HL-60 (cell line): ENCODE data around the gene KRT74.

Experiments
- DNase-seq, 2 experiments: peaks; one replicate each; pipeline ENCODE4 v3.0.0-alpha.2; 2010 to 2020; ENCODE audit warnings: low read depth in 1 of 2, low spot score in 1 of 2
- H3K27ac ChIP-seq: fragments of 250-450 bp; sonication (Bioruptor Pico); replicated peaks from 2 replicates; pipeline ENCODE4 v1.5.1; 2020; ENCODE audit warnings: mild to moderate bottlenecking, moderate library complexity
- H3K27me3 ChIP-seq: fragments of 250-450 bp; sonication (Bioruptor Pico); 2 replicates; pipeline ENCODE4 v1.5.1; 2021; ENCODE audit warnings: mild to moderate bottlenecking, moderate library complexity; ENCODE audit not compliant: insufficient read depth, poor library complexity, severe bottlenecking
- H3K4me3 ChIP-seq: replicated peaks from 2 replicates; pipeline ENCODE4 v1.5.1; 2011; ENCODE audit warnings: mild to moderate bottlenecking, control low read depth, low read length; ENCODE audit not compliant: insufficient read depth
- CTCF ChIP-seq: IDR thresholded peaks from one replicate; pipeline ENCODE4 v1.5.1; 2011; ENCODE audit warnings: low read length, control low read depth, inconsistent platforms; ENCODE audit not compliant: insufficient read depth
- GABPA ChIP-seq: IDR thresholded peaks from 2 replicates; pipeline ENCODE4 v1.6.1; 2012; ENCODE audit warnings: low read depth
- POLR2AphosphoS5 ChIP-seq: IDR thresholded peaks from 2 replicates; pipeline ENCODE4 v1.6.1; 2012; ENCODE audit warnings: low read depth
- REST ChIP-seq: IDR thresholded peaks from 2 replicates; pipeline ENCODE4 v1.6.1; 2012; ENCODE audit warnings: low read depth; ENCODE audit not compliant: insufficient replicate concordance
- SPI1 ChIP-seq: IDR thresholded peaks from 2 replicates; pipeline ENCODE4 v1.6.1; 2012; ENCODE audit warnings: low read depth, mild to moderate bottlenecking, borderline replicate concordance

Gene KRT74

GRCh38 chr12:52552055-52552454 is 21.6 kb downstream of the KRT74 start:
- H3K4me3 ChIP-seq, result no peak overlapping the region
- H3K27ac ChIP-seq, result no peak overlapping the region
- no peak for DNase-seq
- no peaks in the 10 kb centered on the region for H3K27me3 ChIP-seq
- TF ChIP-seq CTCF, result no peak
- no peak for TF ChIP-seq GABPA
- TF ChIP-seq SPI1, result no peak
- no peak for TF ChIP-seq REST
- TF ChIP-seq POLR2AphosphoS5, result no peak

- Histone ChIP-seq H3K27ac (no peak overlapping the region), H3K27me3 (no peaks in the 10 kb centered on the region), H3K4me3 (no peak overlapping the region)
- DNase-seq, result no peak
- TF ChIP-seq REST, result no peak
- TF ChIP-seq SPI1, result no peak
- no peak for TF ChIP-seq GABPA
These were observed 22.3 kb downstream of the KRT74 start for GRCh38 chr12:52551216-52551865.

GRCh38 chr12:52546126-52546525 is 27.5 kb downstream of the KRT74 start:
- no peak for DNase-seq
- Histone ChIP-seq H3K27me3 (no peaks in the 10 kb centered on the region), H3K27ac (no peak overlapping the region), H3K4me3 (no peak overlapping the region)
- no peak for TF ChIP-seq CTCF
- no peak for TF ChIP-seq REST
- no peak for TF ChIP-seq POLR2AphosphoS5
- TF ChIP-seq SPI1, result no peak
- no peak for TF ChIP-seq GABPA
